ENCODE measurements around the gene CNPY4. TPM values are rescaled to one million over a fixed set of nuclear protein-coding genes. Genes with fewer than 3 reads are reported as not detected.
A peak's percentile ranks its signal among the peaks of the same experiment; 100 is the strongest.

The CNPY4 gene
- total and polyA plus RNA-seq, 2 experiments from 2014 or later: 26.2 to 26.9 TPM

- no peaks in the 10 kb centered on the region for H3K9me3 ChIP-seq (ENCODE audit: low read depth)
- no peaks in the 10 kb centered on the region for H4K20me1 ChIP-seq (ENCODE audit: insufficient read depth)
- H3K9ac ChIP-seq: no peak overlapping the region
- peaks cover 39% of the 10 kb centered on the region for H3F3A ChIP-seq (ENCODE audit: insufficient read depth)
- no peaks in the 10 kb centered on the region for H3K36me3 ChIP-seq (ENCODE audit: low read depth)
- no peaks in the 10 kb centered on the region for H3K27me3 ChIP-seq (replicated peaks; ENCODE audit: insufficient read depth)
- no peak overlapping the region for H3K27ac ChIP-seq
- WGBS, 2 experiments (ENCODE audit: low coverage in 1 of 2, low lambda C conversion rate in 2 of 2, missing lambda C conversion rate in 2 of 2): 50 to 66% methylated on average over 3 of the region's 3 CpGs
- H2AFZ ChIP-seq: no peak overlapping the region
- H3K9me2 ChIP-seq (ENCODE audit: insufficient read depth): no peaks in the 10 kb centered on the region
- no peak for DNase-seq
- no peak overlapping the region for H3K4me2 ChIP-seq (ENCODE audit: unreplicated experiment)
- H3K4me1 ChIP-seq (ENCODE audit: insufficient read depth): peaks cover 34% of the 10 kb centered on the region
- in situ Hi-C loops (cut with MboI): no loop called here
- no peak for TF ChIP-seq EZH2phosphoT487 (IDR thresholded peaks at IDR 0.05; ENCODE audit: insufficient read depth, low read depth)
- TF ChIP-seq EZH2 (IDR thresholded peaks at IDR 0.05; ENCODE audit: insufficient read depth, poor library complexity, severe bottlenecking): no peak
- H3K79me2 ChIP-seq (ENCODE audit: insufficient read depth): peaks cover 22% of the 10 kb centered on the region
- no peak overlapping the region for H3K4me3 ChIP-seq
Observed at GRCh38 chr7:100085515-100085914, 33.9 kb upstream of the CNPY4 start.

- DNase-seq: peak; percentile 95
- peaks cover 9% of the 10 kb centered on the region; the same call in 1 of the 2 replicates for H3K36me3 ChIP-seq (ENCODE audit: low read depth)
- no peaks in the 10 kb centered on the region for H4K20me1 ChIP-seq (ENCODE audit: insufficient read depth)
- H3K9ac ChIP-seq: peak overlapping the region; percentile 58
- peak overlapping the region; percentile 9; the same call in 1 of the 2 replicates for H3K4me3 ChIP-seq
- H3K4me2 ChIP-seq (ENCODE audit: unreplicated experiment): peak overlapping the region; percentile 55
- H3K9me3 ChIP-seq (ENCODE audit: low read depth): no peaks in the 10 kb centered on the region
- peaks cover 56% of the 10 kb centered on the region for H3F3A ChIP-seq (ENCODE audit: insufficient read depth)
- H3K4me1 ChIP-seq (ENCODE audit: insufficient read depth): peaks cover 40% of the 10 kb centered on the region
- H3K9me2 ChIP-seq (ENCODE audit: insufficient read depth): no peaks in the 10 kb centered on the region
- H2AFZ ChIP-seq: peak overlapping the region; percentile 49
- TF ChIP-seq EZH2 (IDR thresholded peaks at IDR 0.05; ENCODE audit: insufficient read depth, poor library complexity, severe bottlenecking) (no peak), EZH2phosphoT487 (IDR thresholded peaks at IDR 0.05; ENCODE audit: insufficient read depth, low read depth) (0 out of 2 replicates have a peak, but pooled peaks have one; percentile 27)
- H3K27me3 ChIP-seq (replicated peaks; ENCODE audit: insufficient read depth): no peaks in the 10 kb centered on the region
- peak overlapping the region; percentile 94 for H3K27ac ChIP-seq
- WGBS, 2 experiments (ENCODE audit: low coverage in 1 of 2, low lambda C conversion rate in 2 of 2, missing lambda C conversion rate in 2 of 2): 51 to 53% methylated on average over 9 to 10 of the region's 10 CpGs
- peaks cover 28% of the 10 kb centered on the region for H3K79me2 ChIP-seq (ENCODE audit: insufficient read depth)
- in situ Hi-C loops (cut with MboI): no loop called here
Observed at GRCh38 chr7:100087055-100087750, 32.2 kb upstream of the CNPY4 start.

- H3K36me3 ChIP-seq (ENCODE audit: low read depth): peaks cover 16% of the 10 kb centered on the region; the same call in 1 of the 2 replicates
- peaks cover 65% of the 10 kb centered on the region for H3F3A ChIP-seq (ENCODE audit: insufficient read depth)
- in situ Hi-C loops (cut with MboI): no loop called here
- no peaks in the 10 kb centered on the region for H3K9me2 ChIP-seq (ENCODE audit: insufficient read depth)
- no peaks in the 10 kb centered on the region for H4K20me1 ChIP-seq (ENCODE audit: insufficient read depth)
- peaks cover 40% of the 10 kb centered on the region for H3K4me1 ChIP-seq (ENCODE audit: insufficient read depth)
- peaks cover 38% of the 10 kb centered on the region for H3K79me2 ChIP-seq (ENCODE audit: insufficient read depth)
- H3K4me3 ChIP-seq: peak overlapping the region; percentile 78
- H3K9ac ChIP-seq: peak overlapping the region; percentile 83
- no peaks in the 10 kb centered on the region for H3K27me3 ChIP-seq (replicated peaks; ENCODE audit: insufficient read depth)
- TF ChIP-seq EZH2 (IDR thresholded peaks at IDR 0.05; ENCODE audit: insufficient read depth, poor library complexity, severe bottlenecking) (no peak), EZH2phosphoT487 (IDR thresholded peaks at IDR 0.05; ENCODE audit: insufficient read depth, low read depth) (no peak)
- peak overlapping the region; percentile 94 for H3K27ac ChIP-seq
- H3K4me2 ChIP-seq (ENCODE audit: unreplicated experiment): peak overlapping the region; percentile 85
- 83% methylated on average over 11 of the region's 11 CpGs for WGBS, 2 experiments (ENCODE audit: low coverage in 1 of 2, low lambda C conversion rate in 2 of 2, missing lambda C conversion rate in 2 of 2)
- peak overlapping the region; percentile 89 for H2AFZ ChIP-seq
- no peak for DNase-seq
- H3K9me3 ChIP-seq (ENCODE audit: low read depth): no peaks in the 10 kb centered on the region
Observed at GRCh38 chr7:100088095-100088620, 31.3 kb upstream of the CNPY4 start.

- peaks cover 16% of the 10 kb centered on the region; the same call in 1 of the 2 replicates for H3K36me3 ChIP-seq (ENCODE audit: low read depth)
- H3K27ac ChIP-seq: peak within 1 kb of the TSS; percentile 94
- H2AFZ ChIP-seq: peak within 1 kb of the TSS; percentile 89
- no peaks in the 10 kb centered on the region for H3K27me3 ChIP-seq (replicated peaks; ENCODE audit: insufficient read depth)
- no peaks in the 10 kb centered on the region for H4K20me1 ChIP-seq (ENCODE audit: insufficient read depth)
- peak within 1 kb of the TSS; percentile 83 for H3K9ac ChIP-seq
- peaks cover 70% of the 10 kb centered on the region for H3F3A ChIP-seq (ENCODE audit: insufficient read depth)
- no peaks in the 10 kb centered on the region for H3K9me3 ChIP-seq (ENCODE audit: low read depth)
- no peak for TF ChIP-seq EZH2 (IDR thresholded peaks at IDR 0.05; ENCODE audit: insufficient read depth, poor library complexity, severe bottlenecking)
- no peak for TF ChIP-seq EZH2phosphoT487 (IDR thresholded peaks at IDR 0.05; ENCODE audit: insufficient read depth, low read depth)
- H3K4me2 ChIP-seq (ENCODE audit: unreplicated experiment): peak within 1 kb of the TSS; percentile 85
- no peaks in the 10 kb centered on the region for H3K9me2 ChIP-seq (ENCODE audit: insufficient read depth)
- peaks cover 45% of the 10 kb centered on the region for H3K79me2 ChIP-seq (ENCODE audit: insufficient read depth)
- peaks cover 40% of the 10 kb centered on the region for H3K4me1 ChIP-seq (ENCODE audit: insufficient read depth)
- WGBS, 2 experiments (ENCODE audit: low coverage in 1 of 2, low lambda C conversion rate in 2 of 2, missing lambda C conversion rate in 2 of 2): 1% methylated on average over 38 to 68 of the region's 68 CpGs
- peak within 1 kb of the TSS; percentile 78 for H3K4me3 ChIP-seq
- peak; percentile 86 for DNase-seq
- in situ Hi-C loops (cut with MboI): no loop called here
Observed at GRCh38 chr7:100088621-100089457, 30.6 kb upstream of the CNPY4 start, which contains the start of gene COPS6. COPS6 (plus strand) TSS chr7:100088969; CDS start chr7:100088991, 22 bp downstream.
